Measurements from ENCODE around the gene SGSM2. TPM values are rescaled to one million over a fixed set of nuclear protein-coding genes. Genes with fewer than 3 reads are reported as not detected.

The SGSM2 gene
- total RNA-seq, 4 donors from 2014 or later: 42.6 to 97.1 (median 56.5) TPM

- intact Hi-C loops (cut with DNase I; ENCODE audit: low total_unique reads): no loop called here
- no peak for DNase-seq (ENCODE audit: low spot score in 2 of 2)
Measured at GRCh38 chr17:2387086-2388019, 50.1 kb downstream of the SGSM2 start.

GRCh38 chr17:2388020-2388682, 50.9 kb downstream of the SGSM2 start:
- 85 to 87% methylated on average over 21 of the region's 21 CpGs for WGBS, 2 donors
- H3K4me3 ChIP-seq (ENCODE audit: low read depth, poor library complexity, severe bottlenecking): no peak overlapping the region
- intact Hi-C loops (cut with DNase I; ENCODE audit: low total_unique reads): no loop called here
- no peak for DNase-seq (ENCODE audit: low spot score in 2 of 2)
- TF ChIP-seq POLR2A (IDR thresholded peaks at IDR 0.05): no peak
- TF ChIP-seq CTCF (IDR thresholded peaks at IDR 0.05): no peak

More at GRCh38 chr17:2387086-2388019, 50.1 kb downstream of the SGSM2 start:
- TF ChIP-seq POLR2A (IDR thresholded peaks at IDR 0.05): no peak
- no peak for TF ChIP-seq CTCF (IDR thresholded peaks at IDR 0.05)
- no peak overlapping the region for H3K4me3 ChIP-seq (ENCODE audit: low read depth, poor library complexity, severe bottlenecking)
- WGBS, 2 donors: 87 to 93% methylated on average over 40 to 41 of the region's 41 CpGs

- intact Hi-C loops (cut with DNase I; ENCODE audit: low total_unique reads): no loop called here
- DNase-seq (ENCODE audit: low spot score in 2 of 2): no peak
- TF ChIP-seq POLR2A (IDR thresholded peaks at IDR 0.05) (no peak), CTCF (IDR thresholded peaks at IDR 0.05) (no peak)
- WGBS, 2 donors: 92 to 95% methylated on average over 15 of the region's 15 CpGs
- H3K4me3 ChIP-seq (ENCODE audit: low read depth, poor library complexity, severe bottlenecking): no peak overlapping the region
Measured at GRCh38 chr17:2388683-2389055, 51.4 kb downstream of the SGSM2 start.

DNA sequence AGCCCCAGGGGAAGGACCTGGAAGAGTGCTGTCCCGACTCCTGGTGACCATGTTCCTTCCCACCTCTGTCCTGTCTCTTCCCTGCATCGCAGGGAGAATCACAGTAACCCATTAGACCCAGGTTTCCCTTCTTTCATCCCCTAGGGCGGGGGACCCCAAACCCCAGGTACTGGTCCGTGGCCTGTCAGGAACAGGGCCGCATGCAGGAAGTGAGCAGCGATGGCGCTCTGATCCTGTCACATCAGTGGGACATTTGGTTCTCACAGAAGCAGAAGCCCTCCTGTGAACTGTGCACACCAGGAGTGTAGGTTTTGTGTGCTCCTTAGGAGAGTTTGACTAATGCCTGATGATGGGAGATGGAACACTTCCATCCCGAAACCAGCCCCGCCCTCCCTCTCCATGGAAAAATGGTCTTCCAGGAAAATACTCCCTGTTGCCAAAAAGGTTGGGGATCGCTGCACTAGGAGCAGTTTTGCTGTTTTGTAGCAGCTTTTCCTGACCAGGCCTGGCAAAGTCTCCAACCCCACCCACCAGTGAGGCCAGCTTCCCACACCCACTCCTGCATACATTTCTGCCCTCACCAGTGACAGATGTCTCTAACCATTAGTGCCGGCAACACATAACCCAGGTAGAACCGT, 53.0 kb downstream of the SGSM2 start:
- DNase-seq (ENCODE audit: low spot score in 2 of 2): peak in 1 of 2 donors; percentile 88
- 55 to 65% methylated on average over 12 of the region's 12 CpGs for WGBS, 2 donors
- no peak overlapping the region for H3K4me3 ChIP-seq (ENCODE audit: low read depth, poor library complexity, severe bottlenecking)
- intact Hi-C loops (cut with DNase I; ENCODE audit: low total_unique reads): no loop called here
- TF ChIP-seq POLR2A (IDR thresholded peaks at IDR 0.05): no peak
- no peak for TF ChIP-seq CTCF (IDR thresholded peaks at IDR 0.05)

DNA sequence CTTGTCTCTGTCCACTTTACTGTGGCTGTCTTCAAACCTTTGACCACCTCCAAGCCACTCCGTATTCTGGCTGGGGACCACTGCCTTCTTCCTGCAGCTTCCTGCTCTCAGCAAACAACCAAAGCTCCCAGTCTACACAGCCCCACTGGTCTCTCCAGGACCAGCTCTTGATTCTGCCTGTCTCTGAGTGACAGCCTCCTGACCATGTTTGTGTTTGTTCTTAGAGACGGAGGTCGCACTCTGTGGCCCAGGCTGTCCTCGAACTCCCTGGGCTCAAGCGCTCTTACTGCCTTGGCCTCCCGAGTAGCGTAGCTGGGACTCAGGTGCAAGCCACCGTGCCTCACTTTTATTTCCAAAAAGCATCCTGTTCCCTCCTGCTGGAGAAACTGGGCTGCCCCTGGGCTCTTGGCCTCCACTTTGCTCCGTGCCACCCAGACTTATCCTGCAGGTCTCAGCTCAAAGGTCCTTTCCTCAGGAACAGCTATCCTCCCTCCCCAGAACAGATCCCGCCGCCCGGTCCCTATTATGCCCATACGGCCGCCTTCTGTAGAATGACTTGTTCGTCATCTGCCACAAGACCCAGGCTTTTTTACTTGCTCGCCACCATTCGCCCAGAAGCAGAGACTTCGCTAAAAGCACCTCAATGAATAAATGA, 54.4 kb downstream of the SGSM2 start:
- DNase-seq (ENCODE audit: low spot score in 2 of 2): no peak
- WGBS, 2 donors: 61 to 63% methylated on average over 18 of the region's 18 CpGs
- intact Hi-C loops (cut with DNase I; ENCODE audit: low total_unique reads): no loop called here
- no peak for TF ChIP-seq CTCF (IDR thresholded peaks at IDR 0.05)
- TF ChIP-seq POLR2A (IDR thresholded peaks at IDR 0.05): no peak
- H3K4me3 ChIP-seq (ENCODE audit: low read depth, poor library complexity, severe bottlenecking): no peak overlapping the region

All from lower leg skin (tissue), 4 donors.